HepG2 (cell line): Measurements from ENCODE around the gene CKLF. TPM values are rescaled to one million over a fixed set of nuclear protein-coding genes. Genes with fewer than 3 reads are reported as not detected.
A peak's percentile ranks its signal among the peaks of the same experiment; 100 is the strongest.

ENCODE experiments used
- ATAC-seq: fragments of 200-7000 bp; cut with Tn5 transposase; 3 replicates; pipeline ENCODE4 v1.9.1; 2020; ENCODE audit warnings: mild to moderate bottlenecking, moderate library complexity
- BruUV-seq: library from RNA; stranded (reverse); fragments of 400-500 nt; replicated peaks from 2 replicates; lab custom pipeline; 2021; lab: Mats Ljungman, UMichigan
- CTCF ChIA-PET: fragments of 300-600 bp; formaldehyde crosslinking; extraction: SDS; loops from one replicate; lab custom pipeline; 2021; ENCODE audit warnings: low total read pairs, inconsistent platforms, low intra/inter-chr PET ratio; lab: Yijun Ruan, JAX
- POLR2A ChIA-PET: fragments of 350-600 bp; sonication (Branson Sonifier 250); formaldehyde crosslinking; loops from one replicate; lab custom pipeline; 2020; ENCODE audit warnings: antibody characterized with exemption, inconsistent platforms; lab: Yijun Ruan, JAX
- DNase-seq: peaks from one replicate; pipeline ENCODE4 v3.0.0-alpha.2; 2015; ENCODE audit warnings: low spot score
- FAIRE-seq: peaks from 3 replicates; lab custom pipeline; 2011; peaks lifted over from hg19 to GRCh38; lab: Jason Lieb, UNC
- H2AFZ ChIP-seq: one replicate; pipeline ENCODE4 v1.6.1; 2011; ENCODE audit warnings: low read length, inconsistent platforms
- H3K27ac ChIP-seq: fragments of 300-600 bp; 3 replicates; pipeline ENCODE4 v1.8.0; 2011; ENCODE audit warnings: mixed run types, mild to moderate bottlenecking, mixed read lengths, low read length, inconsistent platforms; ENCODE audit not compliant: insufficient read depth; ENCODE audit errors: extremely low read length
- H3K27me3 ChIP-seq, 2 experiments: fragments of 200-600 bp in 1 of 2; 2 replicates in 1 of 2; 3 replicates in 1 of 2; pipeline versions ENCODE4 v1.6.0 to v1.8.0; 2011; ENCODE audit warnings: low read length in 2 of 2, mild to moderate bottlenecking in 2 of 2, moderate library complexity in 2 of 2, inconsistent platforms in 1 of 2; ENCODE audit not compliant: insufficient read depth in 2 of 2, control insufficient read depth in 1 of 2
- H3K36me3 ChIP-seq, 2 experiments: fragments of 200-600 bp in 1 of 2; replicated peaks in 1 of 2; 2 replicates in 1 of 2; 3 replicates in 1 of 2; pipeline versions ENCODE4 v1.5.1 to v1.8.0; 2011; ENCODE audit warnings: low read length in 2 of 2, inconsistent platforms in 1 of 2; ENCODE audit not compliant: insufficient read depth in 2 of 2, control insufficient read depth in 1 of 2
- H3K4me1 ChIP-seq: 2 replicates; pipeline ENCODE4 v1.5.1; 2012; ENCODE audit warnings: low read length, inconsistent platforms; ENCODE audit not compliant: insufficient read depth
- H3K4me2 ChIP-seq: 2 replicates; pipeline ENCODE4 v1.6.0; 2011; ENCODE audit warnings: low read depth, low read length, inconsistent platforms
- H3K4me3 ChIP-seq, 3 experiments: fragments of 200-600 bp in 1 of 3; sonication (generic), shearing (Covaris generic) in 1 of 3; replicated peaks in 1 of 3; 2 replicates each; pipeline ENCODE4 v1.5.1; 2011 to 2016; ENCODE audit warnings: low read length in 3 of 3, inconsistent platforms in 2 of 3, low read depth in 2 of 3, mild to moderate bottlenecking in 2 of 3, control low read depth in 1 of 3, mixed read lengths in 1 of 3; ENCODE audit not compliant: insufficient read depth in 1 of 3
- H3K79me2 ChIP-seq: one replicate; pipeline ENCODE4 v1.6.1; 2011; ENCODE audit warnings: low read length, inconsistent platforms; ENCODE audit not compliant: insufficient read depth
- H3K9ac ChIP-seq: 2 replicates; pipeline ENCODE4 v1.6.0; 2011; ENCODE audit warnings: mild to moderate bottlenecking, low read depth, low read length, inconsistent platforms; ENCODE audit not compliant: insufficient read depth
- H3K9me3 ChIP-seq: 2 replicates; pipeline ENCODE4 v1.5.1; 2012; ENCODE audit warnings: mild to moderate bottlenecking, low read length
- H4K20me1 ChIP-seq: 2 replicates; pipeline ENCODE4 v1.6.0; 2011; ENCODE audit warnings: inconsistent platforms, mild to moderate bottlenecking, low read length, moderate library complexity; ENCODE audit not compliant: insufficient read depth
- MAF1 ChIP-seq: sonication (generic); formaldehyde crosslinking; IDR thresholded peaks from 2 replicates; pipeline ENCODE4 v1.5.0; 2020; ENCODE audit warnings: missing genetic modification reagents, borderline replicate concordance
- MBD4 ChIP-seq: IDR thresholded peaks from 2 replicates; pipeline ENCODE4 v1.6.1; 2012; ENCODE audit warnings: low read length, inconsistent platforms, borderline replicate concordance
- NFKB2 ChIP-seq: sonication (generic); formaldehyde crosslinking; IDR thresholded peaks from 2 replicates; pipeline ENCODE4 v1.4.0; 2020; ENCODE audit warnings: missing genetic modification reagents, borderline replicate concordance
- ZNF260 ChIP-seq: sonication (generic); formaldehyde crosslinking; IDR thresholded peaks from 2 replicates; pipeline ENCODE4 v1.4.0; 2020; ENCODE audit warnings: missing genetic modification reagents, low read depth, mild to moderate bottlenecking, borderline replicate concordance
- ZNF496 ChIP-seq: sonication (generic); formaldehyde crosslinking; IDR thresholded peaks from 2 replicates; pipeline ENCODE4 v1.8.1; 2023; ENCODE audit warnings: mild to moderate bottlenecking, moderate library complexity, missing genetic modification reagents; ENCODE audit not compliant: insufficient replicate concordance
- ZNF563 ChIP-seq: sonication (generic); formaldehyde crosslinking; IDR thresholded peaks from 2 replicates; pipeline ENCODE4 v1.8.0; 2022; ENCODE audit warnings: mild to moderate bottlenecking, moderate library complexity, missing genetic modification reagents
- ZNF703 ChIP-seq: sonication (generic); formaldehyde crosslinking; IDR thresholded peaks from 2 replicates; pipeline ENCODE4 v1.5.1; 2020; ENCODE audit warnings: missing genetic modification reagents, mild to moderate bottlenecking, moderate library complexity, borderline replicate concordance
- ZNF709 ChIP-seq: sonication (generic); formaldehyde crosslinking; IDR thresholded peaks from 2 replicates; pipeline ENCODE4 v1.5.0; 2020; ENCODE audit warnings: mild to moderate bottlenecking, missing genetic modification reagents
- ZNF775 ChIP-seq: sonication (generic); formaldehyde crosslinking; IDR thresholded peaks from 2 replicates; pipeline ENCODE4 v1.4.0; 2020; ENCODE audit warnings: missing genetic modification reagents, mild to moderate bottlenecking, moderate library complexity, borderline replicate concordance
- WGBS: methylation state at CpG from one replicate; pipeline ENCODE4 v1.1.6; 2017; ENCODE audit warnings: low lambda C conversion rate; 5-methylcytosine and 5-hydroxymethylcytosine counted together
- in situ Hi-C: cut with HindIII; loops from 2 replicates; pipeline ENCODE4 v1.10.0; 2017; ENCODE audit warnings: low pct_unique_long_range_greater_than_20kb; ENCODE audit not compliant: extremely low pct_ligation_motif_present
- intact Hi-C: fragments of 100-400 bp; cut with micrococcal nuclease; formaldehyde crosslinking; loops from one replicate; pipeline ENCODE4 v1.10.0; 2022; ENCODE audit not compliant: unreplicated experiment
- polyA plus RNA-seq, 8 experiments: library from polyadenylated mRNA; depleted of rRNA in 3 of 8; stranded (reverse) in 7 of 8; unstranded in 1 of 8; fragments of >200 nt; fragmentation: Illumina TruSeq in 4 of 8; extraction: Trizol in 4 of 8; gene quantifications; 2 replicates each; pipeline versions ENCODE4 v1.2.1 to v1.2.3, GENCODE V29; 2011 to 2016; ENCODE audit warnings: low read depth in 4 of 8, missing spikeins in 1 of 8, mixed read lengths in 1 of 8; ENCODE audit not compliant: insufficient read depth in 1 of 8
- total RNA-seq, 5 experiments: library from RNA; depleted of rRNA; stranded (reverse); fragments of >200 nt; fragmentation: Illumina TruSeq; extraction: Trizol; gene quantifications; 2 replicates each; pipeline ENCODE4 v1.2.3, GENCODE V29; 2016; ENCODE audit warnings: low read depth in 1 of 5
- TF ChIP-seq, protein P1 (sequence below): sonication (generic); formaldehyde crosslinking; IDR thresholded peaks from one replicate; pipeline ENCODE4 v1.5.1; 2020; ENCODE audit warnings: mild to moderate bottlenecking, missing genetic modification reagents; ENCODE audit errors: not compliant biosample characterization
- TF ChIP-seq, protein P2 (sequence below): sonication (generic); formaldehyde crosslinking; IDR thresholded peaks from 2 replicates; pipeline ENCODE4 v1.8.0; 2022; ENCODE audit warnings: missing genetic modification reagents, low read depth, mild to moderate bottlenecking, borderline replicate concordance
- TF ChIP-seq, protein P3 (sequence below): sonication (generic); formaldehyde crosslinking; IDR thresholded peaks from 2 replicates; pipeline ENCODE4 v1.4.0; 2020; ENCODE audit warnings: low read depth, mild to moderate bottlenecking, missing genetic modification reagents

Gene CKLF
- total and polyA plus RNA-seq, 2 of the 13 experiments (the other 11 are each of a cell fraction or from before 2014, with no cell fraction given) = 120 to 167 TPM

- H3K4me1 ChIP-seq = peaks cover 61% of the 10 kb centered on the region
- whole genome bisulfite sequencing = 3% methylated on average over 15 of the region's 15 CpGs
- TF ChIP-seq ZNF563 (CRISPR knock-in tag) (peak; percentile 53; the same call in 1 of the 2 replicates), ZNF709 (CRISPR knock-in tag) (0 out of 2 replicates have a peak, but pooled peaks have one; percentile 76), MAF1 (CRISPR knock-in tag) (peak; percentile 88), ZNF260 (CRISPR knock-in tag) (no peak), ZNF703 (CRISPR knock-in tag) (no peak), ZNF775 (CRISPR knock-in tag) (peak; percentile 67; the same call in 1 of the 2 replicates), ZNF496 (CRISPR knock-in tag) (no peak), NFKB2 (CRISPR knock-in tag) (peak; percentile 90), MBD4 (no peak)
- TF ChIP-seq, protein P1, sequence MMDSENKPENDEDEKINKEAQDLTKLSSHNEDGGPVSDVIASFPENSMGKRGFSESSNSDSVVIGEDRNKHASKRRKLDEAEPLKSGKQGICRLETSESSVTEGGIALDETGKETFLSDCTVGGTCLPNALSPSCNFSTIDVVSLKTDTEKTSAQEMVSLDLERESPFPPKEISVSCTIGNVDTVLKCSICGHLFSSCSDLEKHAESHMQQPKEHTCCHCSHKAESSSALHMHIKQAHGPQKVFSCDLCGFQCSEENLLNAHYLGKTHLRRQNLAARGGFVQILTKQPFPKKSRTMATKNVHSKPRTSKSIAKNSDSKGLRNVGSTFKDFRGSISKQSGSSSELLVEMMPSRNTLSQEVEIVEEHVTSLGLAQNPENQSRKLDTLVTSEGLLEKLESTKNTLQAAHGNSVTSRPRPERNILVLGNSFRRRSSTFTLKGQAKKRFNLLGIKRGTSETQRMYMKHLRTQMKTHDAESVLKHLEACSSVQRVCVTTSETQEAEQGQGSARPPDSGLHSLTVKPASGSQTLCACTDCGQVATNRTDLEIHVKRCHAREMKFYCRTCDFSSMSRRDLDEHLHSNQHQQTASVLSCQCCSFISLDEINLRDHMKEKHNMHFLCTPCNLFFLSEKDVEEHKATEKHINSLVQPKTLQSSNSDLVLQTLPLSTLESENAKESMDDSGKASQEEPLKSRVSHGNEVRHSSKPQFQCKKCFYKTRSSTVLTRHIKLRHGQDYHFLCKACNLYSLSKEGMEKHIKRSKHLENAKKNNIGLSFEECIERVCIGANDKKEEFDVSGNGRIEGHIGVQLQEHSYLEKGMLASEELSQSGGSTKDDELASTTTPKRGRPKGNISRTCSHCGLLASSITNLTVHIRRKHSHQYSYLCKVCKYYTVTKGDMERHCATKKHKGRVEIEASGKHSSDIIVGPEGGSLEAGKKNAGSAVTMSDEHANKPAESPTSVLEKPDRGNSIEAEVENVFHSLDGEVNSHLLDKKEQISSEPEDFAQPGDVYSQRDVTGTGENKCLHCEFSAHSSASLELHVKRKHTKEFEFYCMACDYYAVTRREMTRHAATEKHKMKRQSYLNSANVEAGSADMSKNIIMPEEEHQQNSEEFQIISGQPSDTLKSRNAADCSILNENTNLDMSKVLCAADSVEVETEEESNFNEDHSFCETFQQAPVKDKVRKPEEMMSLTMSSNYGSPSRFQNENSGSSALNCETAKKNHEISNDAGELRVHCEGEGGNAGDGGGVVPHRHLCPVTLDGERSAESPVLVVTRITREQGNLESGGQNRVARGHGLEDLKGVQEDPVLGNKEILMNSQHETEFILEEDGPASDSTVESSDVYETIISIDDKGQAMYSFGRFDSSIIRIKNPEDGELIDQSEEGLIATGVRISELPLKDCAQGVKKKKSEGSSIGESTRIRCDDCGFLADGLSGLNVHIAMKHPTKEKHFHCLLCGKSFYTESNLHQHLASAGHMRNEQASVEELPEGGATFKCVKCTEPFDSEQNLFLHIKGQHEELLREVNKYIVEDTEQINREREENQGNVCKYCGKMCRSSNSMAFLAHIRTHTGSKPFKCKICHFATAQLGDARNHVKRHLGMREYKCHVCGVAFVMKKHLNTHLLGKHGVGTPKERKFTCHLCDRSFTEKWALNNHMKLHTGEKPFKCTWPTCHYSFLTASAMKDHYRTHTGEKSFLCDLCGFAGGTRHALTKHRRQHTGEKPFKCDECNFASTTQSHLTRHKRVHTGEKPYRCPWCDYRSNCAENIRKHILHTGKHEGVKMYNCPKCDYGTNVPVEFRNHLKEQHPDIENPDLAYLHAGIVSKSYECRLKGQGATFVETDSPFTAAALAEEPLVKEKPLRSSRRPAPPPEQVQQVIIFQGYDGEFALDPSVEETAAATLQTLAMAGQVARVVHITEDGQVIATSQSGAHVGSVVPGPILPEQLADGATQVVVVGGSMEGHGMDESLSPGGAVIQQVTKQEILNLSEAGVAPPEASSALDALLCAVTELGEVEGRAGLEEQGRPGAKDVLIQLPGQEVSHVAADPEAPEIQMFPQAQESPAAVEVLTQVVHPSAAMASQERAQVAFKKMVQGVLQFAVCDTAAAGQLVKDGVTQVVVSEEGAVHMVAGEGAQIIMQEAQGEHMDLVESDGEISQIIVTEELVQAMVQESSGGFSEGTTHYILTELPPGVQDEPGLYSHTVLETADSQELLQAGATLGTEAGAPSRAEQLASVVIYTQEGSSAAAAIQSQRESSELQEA (CRISPR knock-in tag) = no peak
- TF ChIP-seq, protein P2, sequence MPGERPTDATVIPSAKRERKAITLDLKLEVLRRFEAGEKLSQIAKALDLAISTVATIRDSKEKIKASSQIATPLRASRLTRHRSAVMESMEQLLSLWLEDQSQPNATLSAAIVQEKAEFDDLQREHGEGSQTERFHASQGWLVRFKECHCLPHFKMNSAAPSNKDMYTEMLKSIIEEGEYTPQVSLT (CRISPR knock-in tag) = no peak
- TF ChIP-seq, protein P3, sequence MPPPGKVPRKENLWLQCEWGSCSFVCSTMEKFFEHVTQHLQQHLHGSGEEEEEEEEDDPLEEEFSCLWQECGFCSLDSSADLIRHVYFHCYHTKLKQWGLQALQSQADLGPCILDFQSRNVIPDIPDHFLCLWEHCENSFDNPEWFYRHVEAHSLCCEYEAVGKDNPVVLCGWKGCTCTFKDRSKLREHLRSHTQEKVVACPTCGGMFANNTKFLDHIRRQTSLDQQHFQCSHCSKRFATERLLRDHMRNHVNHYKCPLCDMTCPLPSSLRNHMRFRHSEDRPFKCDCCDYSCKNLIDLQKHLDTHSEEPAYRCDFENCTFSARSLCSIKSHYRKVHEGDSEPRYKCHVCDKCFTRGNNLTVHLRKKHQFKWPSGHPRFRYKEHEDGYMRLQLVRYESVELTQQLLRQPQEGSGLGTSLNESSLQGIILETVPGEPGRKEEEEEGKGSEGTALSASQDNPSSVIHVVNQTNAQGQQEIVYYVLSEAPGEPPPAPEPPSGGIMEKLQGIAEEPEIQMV (CRISPR knock-in tag) = peak; percentile 59; the same call in 1 of the 2 replicates
These were observed 35.4 kb upstream of the CKLF start for GRCh38 chr16:66516808-66517585.

More at GRCh38 chr16:66516808-66517585, 35.4 kb upstream of the CKLF start:
- TSS peak; percentile 99 for BruUV-seq
- DNase-seq (peak; percentile 100), FAIRE-seq (peak; percentile 100), ATAC-seq (peak; percentile 93)
- Histone ChIP-seq H3K27me3 (no peaks in the 10 kb centered on the region), H3K36me3 (0 out of 5 replicates have a peak, but pooled peaks cover 0 to 4% of the 10 kb centered on the region in 2 experiments), H3K9ac (peak overlapping the region; percentile 92), H4K20me1 (no peaks in the 10 kb centered on the region), H2AFZ (no peak overlapping the region), H3K79me2 (no peaks in the 10 kb centered on the region), H3K9me3 (no peaks in the 10 kb centered on the region), H3K4me2 (peak overlapping the region; percentile 97), H3K4me3 (peak overlapping the region; percentile 35 to 67 (median 43)), H3K27ac (peak overlapping the region; percentile 99)
- intact Hi-C loops (loop anchor here (1.0 to 2.0 kb wide), 3 partner anchors 34 to 88 kb away; partner anchors contain the start of gene CMTM3), in situ Hi-C loops (no loop called here)
- POLR2A ChIA-PET = interaction anchor here (0.8 to 1.7 kb wide), 10 partner anchors 9 to 110 kb away, joined by 3 to 21 read pairs (median 4); partner anchors contain the start of genes CKLF, CMTM3 and TK2
- CTCF ChIA-PET = no interaction called here
